Stimulated activated CD4-positive, alpha-beta T cell treated with anti-CD3 and anti-CD28 coated beads, Interleukin-1b, Interleukin-23, amount 100 ng/mL, for 1 hour (primary cell): ENCODE results near the gene SH2D2A.

Experiments
- DNase-seq, 2 donors: peaks; one replicate each; pipeline ENCODE4 v3.0.0-alpha.2; 2020; ENCODE audit warnings: low read depth in 2 of 2

Gene SH2D2A

DNA sequence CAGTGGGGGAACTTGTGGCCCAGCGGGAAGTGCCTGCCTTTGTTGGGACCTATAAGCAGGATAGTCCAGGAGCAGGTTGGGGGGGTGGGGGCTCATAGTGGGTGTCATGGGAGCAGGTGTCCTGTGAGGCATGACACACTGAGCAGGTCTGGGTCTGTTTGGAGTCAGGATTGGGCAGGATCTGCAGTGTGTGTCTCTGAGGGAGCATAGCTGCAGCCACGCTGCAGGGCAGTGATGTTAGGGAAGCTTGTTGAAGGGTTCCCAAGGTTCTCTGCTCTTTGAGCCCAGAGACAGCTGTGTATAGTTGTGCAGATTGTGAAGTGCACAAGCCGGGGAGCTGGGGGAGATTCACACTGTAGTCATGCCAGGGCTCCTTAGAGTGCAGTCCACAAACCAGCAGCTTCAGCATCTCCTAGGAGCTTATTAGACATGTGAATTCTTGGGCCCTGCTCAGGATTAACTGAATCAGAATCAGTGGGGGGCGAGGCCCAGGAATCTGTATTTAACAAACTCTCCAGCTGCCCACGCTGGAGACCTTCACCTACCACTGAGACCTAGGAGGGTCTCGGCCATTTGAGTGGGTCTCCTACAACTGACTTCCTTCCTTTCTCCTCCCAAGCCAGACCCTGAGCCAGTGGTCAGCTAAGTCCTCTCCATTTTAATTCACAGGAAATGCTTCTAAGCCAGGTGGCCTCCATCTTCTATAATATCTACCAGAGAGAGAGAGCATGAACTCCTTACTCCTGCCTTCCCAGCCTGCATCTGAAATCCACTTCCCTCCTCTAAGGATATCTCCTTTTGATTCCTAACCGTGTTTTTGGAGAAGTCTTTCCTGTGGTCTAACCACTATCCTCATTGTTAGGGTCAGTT, 31.2 kb upstream of the SH2D2A start:
- no peak for DNase-seq

DNA sequence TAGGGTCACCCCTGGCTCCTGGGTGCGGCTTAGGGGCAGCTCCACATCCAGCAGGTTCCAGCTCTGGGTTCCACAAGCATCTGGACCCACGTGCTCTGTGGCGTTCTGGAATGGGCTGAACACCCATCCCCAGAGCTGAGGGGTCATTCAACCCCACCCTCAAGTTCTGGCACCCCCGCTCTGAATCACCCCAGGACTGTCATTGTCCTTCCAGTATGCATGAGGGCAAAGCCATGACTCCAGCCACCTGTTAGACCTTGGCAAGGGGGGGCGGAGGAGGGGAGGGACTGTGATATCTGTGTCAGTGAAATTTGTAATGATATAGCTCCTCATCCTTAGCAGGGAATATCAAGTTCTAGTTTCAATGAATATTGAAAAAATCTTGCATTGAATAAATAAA, 30.0 kb upstream of the SH2D2A start:
- DNase-seq, result no peak

DNA sequence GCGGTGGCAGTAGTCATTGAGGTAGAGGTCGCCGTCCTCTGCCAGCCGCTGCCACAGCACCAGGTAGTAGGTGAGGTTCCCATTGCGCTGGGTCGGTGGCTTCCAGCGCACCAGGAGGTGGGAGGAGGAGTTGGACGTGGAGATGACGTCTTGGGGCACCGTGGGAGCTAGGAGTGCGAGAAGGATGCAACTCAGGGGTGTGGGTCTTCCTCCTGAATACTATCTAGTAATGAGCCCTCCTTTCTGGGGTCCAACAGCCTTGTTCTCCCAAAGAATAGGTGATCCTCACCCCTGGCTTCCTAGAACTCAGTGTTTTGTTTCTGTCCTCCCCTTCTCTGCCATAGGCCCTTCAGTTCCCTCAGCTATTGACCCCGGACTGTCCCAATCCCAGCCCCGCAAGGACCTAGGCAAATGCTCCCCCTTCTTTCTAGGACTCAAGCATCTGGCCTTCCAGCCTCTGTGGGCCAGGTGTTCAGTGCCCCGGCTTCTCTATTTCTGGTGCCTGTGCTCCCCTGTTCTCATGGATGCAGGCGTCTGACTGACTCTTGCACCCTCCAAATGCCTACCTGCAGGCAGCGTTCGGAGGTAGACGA, 29.4 kb upstream of the SH2D2A start:
- no peak for DNase-seq

DNA sequence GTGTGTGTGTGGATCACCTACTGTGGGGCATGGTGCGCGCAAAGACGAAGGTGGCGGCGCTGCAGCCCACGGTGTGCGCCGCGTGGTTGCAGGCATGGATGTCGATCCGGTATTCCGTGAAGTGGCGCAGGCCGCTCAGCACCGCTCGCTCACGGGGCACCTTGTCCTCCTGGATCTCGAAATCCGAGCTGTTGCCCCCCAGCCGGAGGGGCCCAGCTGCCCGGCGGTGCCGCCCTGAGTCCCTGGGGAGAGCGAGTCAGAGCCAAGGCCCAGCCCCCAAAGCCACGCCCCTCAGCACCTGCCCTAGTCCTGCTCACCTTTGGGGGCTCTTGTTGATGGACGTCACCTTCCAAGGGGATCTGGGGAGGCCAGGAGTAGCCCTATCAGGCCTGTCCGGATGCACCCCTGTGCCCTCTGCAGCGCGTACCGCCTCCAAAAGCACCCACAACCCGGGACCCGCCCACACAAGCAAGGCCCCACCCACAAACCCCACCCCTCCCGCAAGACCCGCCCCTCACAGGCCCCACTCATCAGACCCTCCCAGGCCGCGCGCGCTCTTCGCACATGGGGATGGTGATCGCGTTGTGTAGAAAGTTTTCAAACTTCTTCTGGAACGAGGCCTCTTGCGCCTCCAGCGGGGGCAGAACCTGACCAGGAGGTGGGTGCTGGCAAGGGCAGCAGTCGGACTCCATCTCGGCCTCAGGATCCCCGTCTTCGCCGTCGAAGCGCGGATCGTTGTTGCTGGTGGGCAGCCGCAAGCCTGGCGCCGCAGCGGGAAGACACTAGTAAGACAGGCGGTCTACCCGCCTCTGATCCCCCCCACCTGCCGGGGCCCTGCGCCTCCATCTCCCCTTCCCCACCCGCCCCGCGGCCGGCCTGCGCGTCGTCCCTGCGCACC, 28.7 kb upstream of the SH2D2A start:
- DNase-seq, result no peak

DNA sequence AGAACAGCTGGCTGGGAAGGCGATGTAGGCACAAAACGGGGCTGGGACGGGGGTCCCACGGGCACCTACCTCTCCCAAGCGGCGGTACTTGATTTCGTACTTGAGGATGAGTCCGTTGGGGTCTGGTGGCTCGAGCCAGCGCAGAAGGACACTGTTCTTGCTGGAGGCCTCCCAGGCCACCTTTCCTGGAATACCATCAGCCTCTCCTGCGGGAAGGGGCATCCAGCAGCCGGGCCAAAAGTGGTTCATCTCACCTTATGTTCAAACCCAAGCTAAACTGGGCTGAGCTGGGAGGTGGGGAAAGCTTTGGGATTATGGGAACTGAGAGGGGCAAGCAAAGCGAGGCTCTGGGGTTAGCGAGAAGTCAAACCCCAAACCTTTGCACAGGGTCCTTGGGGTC, 28.0 kb upstream of the SH2D2A start:
- no peak for DNase-seq

DNA sequence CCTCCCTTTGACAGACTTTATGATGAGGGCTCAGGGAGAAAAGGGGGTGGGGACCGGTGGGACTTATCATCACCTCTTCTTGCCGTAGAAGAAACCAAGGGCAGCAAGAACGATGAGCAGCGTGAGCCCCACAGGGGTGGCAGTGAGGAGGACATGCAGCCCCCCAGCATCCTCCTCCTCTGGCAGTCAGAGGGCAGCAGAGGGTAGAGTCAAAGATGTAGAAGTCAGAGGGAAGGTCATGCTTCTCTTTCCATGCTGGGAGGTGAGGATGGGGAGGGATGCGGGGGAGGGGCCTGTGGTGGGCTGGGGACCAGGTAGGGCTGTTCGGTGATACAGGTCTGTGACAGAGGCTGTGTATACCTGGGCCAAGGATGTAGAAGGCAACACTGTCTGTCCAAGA, 27.5 kb upstream of the SH2D2A start:
- no peak for DNase-seq

DNA sequence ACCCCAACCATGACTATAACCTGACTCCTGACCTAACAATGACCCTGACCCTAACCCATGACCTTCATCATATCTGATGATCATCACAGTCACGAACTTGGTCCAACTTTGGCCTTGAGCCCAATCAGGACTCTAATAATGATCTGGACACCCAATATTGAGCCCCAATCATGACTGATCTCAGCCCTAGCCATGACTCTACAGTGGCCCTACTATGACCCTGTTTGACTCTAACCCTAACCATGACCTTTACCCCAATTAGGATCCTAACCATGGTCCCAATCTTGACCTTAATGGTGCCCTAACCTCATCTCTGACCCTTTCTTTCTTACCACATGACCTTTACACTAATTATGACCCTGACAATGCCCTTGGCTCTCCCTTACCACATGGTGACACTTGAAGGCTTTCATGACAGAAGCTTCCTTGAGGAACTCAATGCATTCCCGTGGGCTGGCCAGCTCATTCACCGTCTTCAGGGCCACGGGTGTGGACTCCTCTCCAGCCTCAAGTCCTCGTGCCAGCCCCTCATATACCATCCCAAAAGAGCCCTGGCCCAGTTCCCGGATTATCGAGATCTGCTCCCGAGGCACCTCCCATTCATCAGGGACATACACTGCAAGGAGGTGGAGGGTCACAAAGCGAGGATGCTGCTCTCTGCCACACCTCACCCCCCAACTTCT, 26.1 kb upstream of the SH2D2A start:
- DNase-seq, result no peak

DNA sequence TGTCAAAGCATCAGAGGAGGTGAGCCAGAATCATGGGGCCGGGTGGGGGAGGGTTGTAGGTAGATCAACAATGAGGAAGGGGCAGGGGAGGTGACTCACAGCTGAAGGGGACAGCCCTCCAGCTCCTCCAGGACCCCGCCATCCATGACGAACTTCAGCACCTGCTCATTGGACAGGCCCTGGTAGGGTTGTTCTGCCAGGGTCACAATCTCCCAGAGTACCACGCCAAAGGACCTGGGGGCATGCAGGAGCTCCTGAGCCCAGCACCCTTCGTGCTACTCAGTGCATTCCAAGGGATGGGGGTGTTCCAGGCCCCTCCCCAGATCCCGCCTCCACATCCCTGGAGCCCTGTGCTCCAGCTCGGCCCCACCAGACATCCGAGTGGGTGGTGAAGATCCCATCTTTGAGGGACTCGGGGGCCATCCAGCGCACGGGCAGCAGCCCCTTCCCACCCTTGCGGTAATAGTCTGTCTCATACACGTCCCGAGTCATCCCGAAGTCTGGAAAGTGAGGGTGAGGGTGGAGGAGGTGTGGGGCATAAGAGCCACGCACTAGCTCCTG, 24.7 kb upstream of the SH2D2A start:
- no peak for DNase-seq

DNA sequence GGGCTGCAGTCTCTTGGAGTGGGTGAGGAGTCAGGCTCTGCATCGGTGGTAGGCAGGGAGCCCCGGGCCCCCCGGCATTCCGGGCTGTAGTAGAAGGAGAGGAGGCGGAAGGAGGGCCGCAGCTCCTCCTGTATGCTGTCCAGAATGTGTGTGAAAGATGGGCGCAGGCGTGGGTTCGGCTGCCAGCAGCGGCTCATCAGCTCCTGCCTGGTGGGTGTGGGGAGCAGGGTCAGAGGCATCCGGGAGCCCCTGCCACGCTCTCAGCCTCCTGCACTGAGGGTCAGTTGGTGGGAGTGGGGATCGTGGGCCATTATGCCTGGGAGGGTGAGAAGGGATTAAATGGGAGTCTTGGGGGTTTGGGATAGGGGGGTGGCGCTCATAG, 24.2 kb upstream of the SH2D2A start:
- no peak for DNase-seq

DNA sequence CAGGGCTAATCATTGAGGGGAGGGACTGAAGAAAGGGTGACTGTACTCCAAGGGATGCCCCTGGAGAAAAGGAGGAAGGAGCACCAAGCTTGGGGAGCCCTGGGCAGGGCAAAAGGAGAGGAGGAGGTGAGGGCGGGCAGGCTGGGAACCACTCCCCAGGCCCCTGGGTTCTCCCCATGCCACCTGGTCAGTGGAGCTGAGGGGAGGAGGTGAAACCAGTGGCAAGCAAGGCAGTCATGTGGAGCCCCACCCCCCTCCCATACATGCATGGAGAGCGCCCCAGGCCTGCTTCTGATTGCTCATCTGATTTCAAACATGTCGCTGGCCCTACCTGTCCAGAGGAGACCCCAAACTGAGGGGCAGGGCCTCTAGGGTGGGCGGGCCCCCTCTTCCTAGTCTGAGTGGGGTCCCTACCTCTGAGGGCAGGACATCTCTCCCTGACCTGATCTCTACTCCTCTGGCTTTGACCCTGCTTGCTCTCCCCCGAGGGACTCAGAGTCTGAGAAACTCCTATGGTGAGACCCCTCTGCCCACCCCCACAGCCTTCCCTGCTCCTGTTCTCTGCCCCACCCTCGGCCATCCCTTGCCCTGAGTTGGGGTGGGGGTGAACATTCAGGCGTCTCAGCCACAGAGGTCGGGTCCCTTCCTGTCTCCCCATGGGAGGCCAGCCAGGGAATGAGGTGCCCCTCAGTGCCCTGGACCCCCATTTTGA, 23.7 kb upstream of the SH2D2A start:
- no peak for DNase-seq

DNA sequence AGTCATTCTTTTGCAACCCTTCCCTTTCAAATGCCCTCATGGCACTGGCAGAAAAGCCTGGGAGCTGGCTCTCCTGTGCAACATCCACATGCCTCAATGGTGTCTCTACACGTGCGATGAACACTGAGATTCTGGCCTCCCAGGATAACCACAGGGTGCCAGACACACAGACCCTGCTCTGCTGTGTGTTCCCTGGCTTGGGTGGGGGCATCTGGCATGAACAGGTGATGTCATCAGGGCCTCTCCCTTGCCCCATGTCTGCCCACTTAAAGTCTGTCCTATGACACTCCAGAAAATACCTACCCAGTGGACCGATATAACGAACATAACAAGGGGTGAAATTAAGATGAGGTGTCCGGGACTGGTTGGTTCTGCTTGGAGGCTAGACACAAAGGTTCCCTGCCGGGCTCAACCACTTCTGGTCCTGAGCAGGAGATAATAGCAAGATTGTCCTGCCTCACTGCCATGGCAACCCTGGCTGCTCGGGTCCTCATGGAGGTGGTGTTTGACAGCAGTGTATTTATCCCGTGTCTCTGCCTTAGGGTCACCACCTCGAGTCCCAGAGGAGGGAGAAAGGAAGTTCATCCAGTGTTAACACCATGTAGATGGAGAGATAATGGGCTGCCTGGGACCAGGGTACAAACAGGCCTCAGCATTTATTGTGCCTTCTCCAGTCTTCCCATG, 22.9 kb upstream of the SH2D2A start:
- DNase-seq, result no peak

DNA sequence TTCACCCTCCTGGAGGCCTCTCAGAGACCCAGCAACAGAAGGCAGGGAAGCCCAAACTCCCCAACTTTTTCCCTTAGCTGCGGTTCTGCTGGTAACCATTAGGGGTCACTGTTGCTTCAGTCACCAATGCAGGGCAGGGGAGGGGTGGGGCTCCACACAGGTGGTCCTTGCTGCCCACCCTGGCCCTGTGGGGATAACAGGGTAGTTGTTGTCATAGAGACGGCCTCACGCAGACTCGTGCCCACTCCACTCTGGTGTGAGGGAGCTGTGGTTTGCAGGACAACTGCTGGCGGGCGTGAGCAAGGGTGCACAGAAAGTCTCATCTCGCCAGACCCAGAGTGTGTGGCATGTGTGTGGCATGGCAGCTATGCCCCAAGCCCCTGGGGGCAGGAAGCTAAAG, 22.3 kb upstream of the SH2D2A start:
- DNase-seq, result no peak

DNA sequence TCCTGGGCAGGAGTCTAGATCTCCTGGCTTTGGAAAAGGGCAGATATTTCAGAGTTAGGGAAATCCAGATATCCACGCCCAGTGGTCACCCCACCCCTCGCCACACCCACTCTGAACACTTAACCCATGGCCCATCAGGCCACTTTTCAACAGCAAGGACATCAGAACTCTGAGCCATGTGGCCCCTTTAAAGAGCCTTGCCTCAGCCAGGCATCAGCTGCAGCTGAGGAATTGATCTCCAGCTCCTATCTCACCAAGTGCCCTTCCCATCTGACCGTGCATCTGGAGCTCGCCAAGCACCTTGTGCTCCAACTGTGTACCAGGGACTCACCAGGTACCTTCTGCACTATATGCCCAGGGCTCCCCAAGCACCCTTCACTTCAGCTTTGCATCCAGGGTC, 20.2 kb upstream of the SH2D2A start:
- DNase-seq, result no peak

DNA sequence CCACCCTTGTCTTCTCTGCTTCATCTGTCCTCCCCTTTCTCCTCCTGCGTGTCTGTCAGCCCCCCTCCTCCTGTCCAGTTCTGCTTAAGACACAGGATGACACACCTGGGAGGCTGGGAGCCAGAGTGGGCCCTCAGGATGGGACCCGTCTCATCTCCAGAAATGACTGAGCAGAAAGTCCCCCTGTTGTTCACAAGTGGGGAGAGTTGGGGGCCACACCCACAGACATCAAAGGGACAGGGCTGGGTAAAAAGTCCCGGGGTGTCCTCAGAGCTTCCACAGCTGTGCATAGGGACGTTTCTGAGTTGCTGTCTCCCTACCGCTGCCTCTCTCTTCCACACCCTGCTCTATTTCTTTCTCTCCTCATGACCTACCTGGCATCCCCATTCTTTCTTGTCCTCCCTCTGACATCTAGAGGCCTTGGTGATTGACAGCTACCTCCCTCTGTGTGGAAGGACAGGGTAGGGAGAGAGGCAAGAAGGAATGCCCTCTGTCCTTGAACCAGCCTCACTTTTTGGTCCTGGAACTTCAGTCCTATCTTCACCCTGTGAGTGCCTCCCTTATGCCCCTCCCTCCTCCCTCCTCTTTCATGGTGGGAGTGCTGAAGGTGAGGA, 19.5 kb upstream of the SH2D2A start:
- no peak for DNase-seq

DNA sequence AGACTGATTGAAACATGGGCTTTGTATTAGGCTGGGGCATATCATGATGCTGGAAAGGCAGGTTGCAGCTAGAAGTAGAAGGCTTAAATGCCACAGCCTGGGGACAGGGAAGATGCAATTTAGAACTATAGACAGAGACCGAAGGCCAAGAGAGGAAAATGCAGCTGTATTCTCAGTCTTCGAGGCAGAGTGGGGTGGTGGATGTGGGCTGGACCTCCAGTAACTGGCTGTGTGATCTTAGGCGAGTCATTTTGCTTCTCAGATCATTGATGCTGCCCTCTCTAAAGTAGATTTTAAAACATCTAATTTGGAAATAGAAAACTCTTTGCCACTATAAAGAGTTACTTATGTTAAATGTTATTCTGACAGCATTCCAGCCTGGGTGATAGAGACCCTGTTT, 17.7 kb upstream of the SH2D2A start:
- no peak for DNase-seq

DNA sequence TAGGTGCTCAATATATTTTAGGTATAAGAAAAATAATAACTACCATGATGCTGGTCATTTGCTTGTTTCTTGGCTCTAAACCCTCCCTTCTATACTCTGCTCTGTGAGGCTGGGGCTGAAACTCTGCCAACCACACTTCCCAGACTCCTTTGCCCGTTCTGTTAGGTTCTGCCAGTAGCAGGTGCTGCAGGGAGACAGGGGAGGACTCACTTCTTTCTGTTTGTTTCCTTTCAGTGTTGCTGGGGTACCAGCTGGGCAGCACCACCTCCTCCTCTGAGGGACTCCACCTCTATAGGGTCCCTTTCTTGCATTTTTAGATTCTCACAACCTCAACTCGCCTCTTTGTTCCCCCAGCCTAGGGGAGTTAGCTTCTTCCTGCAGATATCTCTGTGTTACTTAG, 17.0 kb upstream of the SH2D2A start:
- DNase-seq, result no peak

DNA sequence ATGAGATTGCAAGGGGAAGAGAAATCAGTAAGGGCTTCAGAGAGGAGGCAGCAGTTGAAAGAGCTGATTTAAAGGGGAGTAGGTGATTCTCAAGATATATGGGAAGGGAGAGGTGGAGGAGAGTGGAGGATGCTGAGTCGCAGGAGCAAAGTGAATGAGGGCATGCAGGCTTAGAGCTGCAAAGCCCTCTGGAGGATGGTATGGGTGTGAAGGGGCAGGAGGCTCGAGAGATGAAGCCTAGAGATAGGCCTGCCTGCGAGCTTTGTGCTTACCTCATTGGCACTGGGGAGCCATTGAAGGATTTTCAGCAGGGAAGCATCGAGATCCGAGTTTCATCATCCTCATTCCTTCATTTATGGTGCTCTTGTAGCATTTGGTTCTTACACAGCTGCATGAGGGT, 15.8 kb upstream of the SH2D2A start:
- no peak for DNase-seq

DNA sequence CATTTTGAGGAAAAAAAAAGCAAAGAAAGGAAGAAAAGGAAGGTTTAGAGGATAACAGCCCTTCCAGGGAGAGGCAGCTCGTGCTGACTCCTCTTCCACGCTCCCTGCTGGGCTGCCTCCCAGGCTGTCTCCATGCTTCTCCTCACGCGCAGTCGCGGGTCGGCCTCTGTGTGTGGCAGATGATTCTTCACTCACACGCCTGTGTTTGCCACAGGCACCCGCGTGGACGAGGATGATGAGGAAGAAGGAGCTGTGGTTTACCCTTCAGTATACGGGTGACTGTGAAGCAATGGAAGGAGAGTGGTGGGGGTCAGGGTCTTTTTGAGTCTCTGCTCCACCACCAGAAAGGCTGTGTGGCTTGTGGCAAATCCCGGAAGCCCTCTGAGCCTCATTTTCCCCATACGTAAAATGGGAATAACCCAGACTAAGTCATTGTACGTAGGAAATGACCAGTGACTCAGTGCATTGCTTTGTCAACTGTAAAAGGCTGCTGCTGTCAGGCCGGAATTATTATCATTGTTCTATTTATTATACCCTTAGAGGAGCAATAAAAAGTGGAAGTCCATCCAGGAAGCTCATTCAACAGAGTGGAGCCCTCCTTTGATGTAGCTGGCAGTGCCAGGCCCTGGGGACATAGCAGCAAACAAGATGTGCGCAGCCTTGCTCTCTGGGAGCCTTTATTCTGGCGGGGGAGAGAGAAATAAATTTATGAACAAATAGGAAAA, 11.9 kb upstream of the SH2D2A start:
- DNase-seq, result no peak

DNA sequence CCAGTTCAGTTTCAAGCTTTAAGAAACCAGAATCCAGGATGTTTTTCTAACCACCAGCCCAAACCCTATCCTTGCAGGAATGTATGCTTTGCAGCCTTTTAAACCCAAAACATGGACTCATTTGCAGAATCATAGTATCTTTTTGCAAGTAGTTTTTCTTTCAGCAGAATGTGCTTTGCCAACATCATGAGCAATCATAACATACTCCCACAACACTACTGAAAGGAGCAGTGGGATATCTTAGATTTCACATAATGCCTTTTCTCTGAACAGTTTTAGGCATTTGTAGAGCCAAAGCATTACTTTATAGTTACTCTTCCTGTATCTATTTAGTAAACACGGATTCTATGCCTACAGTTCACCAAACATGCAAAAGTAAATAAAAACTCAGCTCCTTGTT, 10.0 kb upstream of the SH2D2A start:
- no peak for DNase-seq
